GM18909 (cell line): ENCODE measurements around the gene ABCG1.

Experiments used
- ATAC-seq: cut with Tn5 transposase; IDR thresholded peaks from one replicate; pipeline ENCODE4 v1.9.1; 2021; ENCODE audit warnings: mild to moderate bottlenecking; ENCODE audit not compliant: unreplicated experiment, poor library complexity

ABCG1 gene

GRCh38 chr21:42213082-42213774 lies 5.7 kb upstream of the ABCG1 start:
- no peak for ATAC-seq

GRCh38 chr21:42214081-42214750 lies 4.7 kb upstream of the ABCG1 start:
- ATAC-seq, result no peak

- ATAC-seq, result no peak
These were observed 4.0 kb upstream of the ABCG1 start for GRCh38 chr21:42214921-42215320.

- ATAC-seq, result no peak
These were observed 2.8 kb upstream of the ABCG1 start for GRCh38 chr21:42215942-42216725.

- ATAC-seq, result no peak
These were observed 2.0 kb upstream of the ABCG1 start for GRCh38 chr21:42216726-42217572.

- ATAC-seq, result no peak
These were observed 732 bp downstream of the ABCG1 start for GRCh38 chr21:42219606-42220137.

- ATAC-seq, result no peak
These were observed 1.3 kb downstream of the ABCG1 start for GRCh38 chr21:42220138-42220701.

- ATAC-seq, result no peak
These were observed 2.8 kb downstream of the ABCG1 start for GRCh38 chr21:42221581-42222345.

GRCh38 chr21:42222386-42222785 lies 3.4 kb downstream of the ABCG1 start:
- no peak for ATAC-seq

- no peak for ATAC-seq
These were observed 4.0 kb downstream of the ABCG1 start for GRCh38 chr21:42222821-42223390.

GRCh38 chr21:42223826-42224575 lies 5.1 kb downstream of the ABCG1 start:
- no peak for ATAC-seq

- ATAC-seq, result no peak
These were observed 6.1 kb downstream of the ABCG1 start for GRCh38 chr21:42225042-42225441.

GRCh38 chr21:42225571-42226155 lies 6.7 kb downstream of the ABCG1 start:
- ATAC-seq, result no peak

- no peak for ATAC-seq
These were observed 7.7 kb downstream of the ABCG1 start for GRCh38 chr21:42226626-42227025.

- ATAC-seq, result peak; percentile 90
These were observed 9.2 kb downstream of the ABCG1 start for GRCh38 chr21:42227909-42228708.

GRCh38 chr21:42228709-42229220 lies 9.8 kb downstream of the ABCG1 start:
- no peak for ATAC-seq

GRCh38 chr21:42229676-42230075 lies 10.7 kb downstream of the ABCG1 start:
- ATAC-seq, result no peak
